H1 (cell line): ENCODE data around the gene RPS25. TPM values are rescaled to one million over a fixed set of nuclear protein-coding genes. Genes with fewer than 3 reads are reported as not detected.

Experiments used
- CTCF ChIA-PET: fragments of 300-600 bp; sonication (Branson Sonifier 250); formaldehyde crosslinking; loops from one replicate; lab custom pipeline; 2021; ENCODE audit not compliant: partially characterized antibody; lab: Charles Lee
- POLR2A ChIA-PET: fragments of 300-600 bp; sonication (Branson Sonifier 250); formaldehyde crosslinking; loops from one replicate; lab custom pipeline; 2021; ENCODE audit warnings: inconsistent platforms; ENCODE audit not compliant: partially characterized antibody; lab: Charles Lee
- DNase-seq, 2 experiments: peaks; one replicate each; pipeline versions ENCODE4 v3.0.0 to v3.0.0-alpha.2; 2010 to 2022; ENCODE audit warnings: low spot score in 2 of 2, low read depth in 1 of 2, mixed read lengths in 1 of 2
- FAIRE-seq: peaks from 2 replicates; lab custom pipeline; 2011; peaks lifted over from hg19 to GRCh38; lab: Jason Lieb, UNC
- H2AFZ ChIP-seq: 2 replicates; pipeline ENCODE4 v1.8.1; 2012; ENCODE audit warnings: low read length, inconsistent platforms
- H2AK5ac ChIP-seq: 2 replicates; pipeline ENCODE4 v1.6.1; 2013; ENCODE audit warnings: low read depth, low read length
- H2BK120ac ChIP-seq: replicated peaks from 2 replicates; pipeline ENCODE3; 2013; ENCODE audit warnings: low read depth, low read length, inconsistent platforms
- H2BK12ac ChIP-seq: 2 replicates; pipeline ENCODE4 v1.6.1; 2013; ENCODE audit warnings: low read depth, low read length
- H2BK15ac ChIP-seq: 2 replicates; pipeline ENCODE4 v1.6.1; 2013; ENCODE audit warnings: low read length
- H2BK20ac ChIP-seq: 2 replicates; pipeline ENCODE4 v1.6.1; 2013; ENCODE audit warnings: low read length
- H2BK5ac ChIP-seq: 2 replicates; pipeline ENCODE4 v1.6.1; 2013; ENCODE audit warnings: low read depth, low read length
- H3K14ac ChIP-seq: 2 replicates; pipeline ENCODE4 v1.6.1; 2013; ENCODE audit warnings: inconsistent platforms; ENCODE audit not compliant: insufficient read length
- H3K18ac ChIP-seq: 2 replicates; pipeline ENCODE4 v1.6.1; 2013; ENCODE audit warnings: low read length; ENCODE audit errors: extremely low read depth
- H3K23ac ChIP-seq: 2 replicates; pipeline ENCODE4 v1.6.1; 2013; ENCODE audit warnings: inconsistent platforms; ENCODE audit not compliant: insufficient read length
- H3K23me2 ChIP-seq: 2 replicates; pipeline ENCODE4 v1.6.1; 2013; ENCODE audit warnings: low read depth, low read length
- H3K27ac ChIP-seq: 2 replicates; pipeline ENCODE4 v1.6.1; 2011; ENCODE audit warnings: low read depth, low read length, inconsistent platforms
- H3K27me3 ChIP-seq, 4 experiments: replicated peaks in 1 of 4; 1 replicate in 1 of 4; 2 replicates in 3 of 4; pipeline versions ENCODE4 v1.6.1 to v1.8.1; 2011 to 2013; ENCODE audit warnings: low read length in 3 of 4, mild to moderate bottlenecking in 3 of 4, inconsistent platforms in 2 of 4, mixed read lengths in 2 of 4, moderate library complexity in 1 of 4; ENCODE audit not compliant: control insufficient read depth in 3 of 4, insufficient read depth in 3 of 4; ENCODE audit errors: extremely low read depth in 1 of 4
- H3K36me3 ChIP-seq, 4 experiments: 2 replicates each; pipeline versions ENCODE4 v1.6.1 to v1.8.1; 2011 to 2013; ENCODE audit warnings: mild to moderate bottlenecking in 4 of 4, low read length in 3 of 4, moderate library complexity in 2 of 4, control low read depth in 1 of 4, inconsistent platforms in 1 of 4; ENCODE audit not compliant: insufficient read depth in 4 of 4, control insufficient read depth in 2 of 4
- H3K4ac ChIP-seq: replicated peaks from 2 replicates; pipeline ENCODE3; 2013; ENCODE audit warnings: low read length, low read depth, mixed read lengths, inconsistent platforms; ENCODE audit not compliant: insufficient read length
- H3K4me1 ChIP-seq, 4 experiments: replicated peaks in 1 of 4; 1 replicate in 1 of 4; 2 replicates in 3 of 4; pipeline versions ENCODE4 v1.6.1 to v1.8.1; 2011 to 2013; ENCODE audit warnings: low read length in 3 of 4, inconsistent platforms in 2 of 4, mixed read lengths in 1 of 4; ENCODE audit not compliant: insufficient read depth in 4 of 4, control insufficient read depth in 3 of 4
- H3K4me2 ChIP-seq, 2 experiments: 2 replicates each; pipeline versions ENCODE4 v1.6.1 to v1.8.1; 2011 to 2013; ENCODE audit warnings: low read depth in 2 of 2, low read length in 2 of 2, control low read depth in 1 of 2, inconsistent platforms in 1 of 2, mild to moderate bottlenecking in 1 of 2; ENCODE audit not compliant: insufficient read depth in 1 of 2
- H3K4me3 ChIP-seq, 4 experiments: fragments of 200-600, 300-600 bp in 1 of 4; sonication (generic), shearing (Covaris generic), sonication (Bioruptor Twin) in 1 of 4; 2 replicates each; pipeline versions ENCODE4 v1.5.1 to v1.8.1; 2011 to 2016; ENCODE audit warnings: low read length in 4 of 4, low read depth in 3 of 4, control low read depth in 2 of 4, inconsistent platforms in 2 of 4, mild to moderate bottlenecking in 2 of 4, mixed read lengths in 1 of 4, moderate library complexity in 1 of 4; ENCODE audit not compliant: insufficient read depth in 2 of 4; ENCODE audit errors: extremely low read depth in 1 of 4
- H3K56ac ChIP-seq: replicated peaks from 2 replicates; pipeline ENCODE3; 2013; ENCODE audit warnings: low read depth, mild to moderate bottlenecking, mixed read lengths, low read length, inconsistent platforms; ENCODE audit not compliant: insufficient read length
- H3K79me1 ChIP-seq: 2 replicates; pipeline ENCODE4 v1.6.1; 2013; ENCODE audit warnings: low read depth, low read length, control low read depth
- H3K79me2 ChIP-seq, 2 experiments: 2 replicates each; pipeline versions ENCODE4 v1.6.1 to v1.8.1; 2012 to 2013; ENCODE audit warnings: low read length in 2 of 2, mild to moderate bottlenecking in 2 of 2, inconsistent platforms in 1 of 2; ENCODE audit not compliant: insufficient read depth in 2 of 2, control insufficient read depth in 1 of 2
- H3K9ac ChIP-seq, 4 experiments: replicated peaks in 1 of 4; 1 replicate in 1 of 4; 2 replicates in 3 of 4; pipeline versions ENCODE4 v1.6.1 to v1.8.1; 2011 to 2013; ENCODE audit warnings: low read depth in 3 of 4, low read length in 3 of 4, control low read depth in 2 of 4, mild to moderate bottlenecking in 2 of 4, moderate library complexity in 2 of 4, inconsistent platforms in 1 of 4; ENCODE audit errors: extremely low read depth in 1 of 4
- H3K9me3 ChIP-seq, 2 experiments: 2 replicates each; pipeline versions ENCODE4 v1.6.1 to v1.8.1; 2012 to 2013; ENCODE audit warnings: mild to moderate bottlenecking in 2 of 2, moderate library complexity in 2 of 2, control low read depth in 1 of 2, inconsistent platforms in 1 of 2, low read depth in 1 of 2, low read length in 1 of 2, mixed read lengths in 1 of 2; ENCODE audit not compliant: insufficient read depth in 2 of 2
- H4K20me1 ChIP-seq, 2 experiments: replicated peaks in 1 of 2; 2 replicates each; pipeline versions ENCODE3 to v1.8.1; 2011 to 2013; ENCODE audit warnings: inconsistent platforms in 2 of 2, low read length in 2 of 2, mild to moderate bottlenecking in 1 of 2; ENCODE audit not compliant: insufficient read depth in 2 of 2, control insufficient read depth in 1 of 2
- H4K5ac ChIP-seq: 2 replicates; pipeline ENCODE4 v1.6.1; 2013; ENCODE audit warnings: low read length, low read depth, mixed read lengths, inconsistent platforms; ENCODE audit not compliant: insufficient read length
- H4K8ac ChIP-seq: 2 replicates; pipeline ENCODE4 v1.8.0; 2013; ENCODE audit warnings: mild to moderate bottlenecking, moderate library complexity, low read length, inconsistent platforms; ENCODE audit not compliant: insufficient read depth; ENCODE audit errors: extremely low read depth
- H4K91ac ChIP-seq: replicated peaks from 2 replicates; pipeline ENCODE3; 2013; ENCODE audit warnings: low read length, mixed read lengths, inconsistent platforms; ENCODE audit not compliant: insufficient read length
- POLR2AphosphoS5 ChIP-seq: IDR thresholded peaks from 2 replicates; pipeline ENCODE4 v1.6.1; 2011; ENCODE audit warnings: low read depth, low read length
- TBP ChIP-seq: IDR thresholded peaks from 2 replicates; pipeline ENCODE4 v1.6.1; 2011; ENCODE audit warnings: low read depth, low read length, improper control_type of control experiment
- WGBS, 2 experiments: shearing (Covaris generic) in 1 of 2; methylation state at CpG; one replicate each; pipeline versions ENCODE4 v1.1.6 to v1.1.7; 2013 to 2015; ENCODE audit warnings: low lambda C conversion rate in 2 of 2, mixed read lengths in 2 of 2, inconsistent platforms in 1 of 2, low coverage in 1 of 2, missing lambda C conversion rate in 1 of 2; ENCODE audit not compliant: insufficient replicate concordance in 2 of 2, insufficient coverage in 1 of 2, insufficient read length in 1 of 2; ENCODE audit errors: extremely low coverage in 1 of 2, missing lambda C conversion rate in 1 of 2; 5-methylcytosine and 5-hydroxymethylcytosine counted together
- polyA plus RNA-seq, 7 experiments: library from polyadenylated mRNA; depleted of rRNA in 3 of 7; stranded (reverse) in 5 of 7; unstranded in 2 of 7; fragments of >200 nt in 5 of 7; fragments of 200-250 nt in 2 of 7; gene quantifications; 1 replicate in 5 of 7; 2 replicates in 1 of 7; 4 replicates in 1 of 7; pipeline versions ENCODE4 v1.2.1 to v1.2.3, GENCODE V29; 2011 to 2013; ENCODE audit warnings: missing spikeins in 2 of 7, mixed read lengths in 2 of 7
- total RNA-seq: library from RNA; stranded (reverse); fragmentation: NEBNext Ultra II Directional; extraction: Animal tissue kit (Norgen Biotek cat#: 25700); gene quantifications from 2 replicates; pipeline ENCODE4 v1.2.1, GENCODE V29; 2021

RPS25 gene
- total and polyA plus RNA-seq, 2 of the 8 experiments (the other 6 are each of a cell fraction or from before 2014, with no cell fraction given), result 1,525 to 1,643 TPM

- ChIA-PET CTCF (interaction anchor here (0.6 to 2.0 kb wide), 6 partner anchors 14 to 99 kb away, joined by 3 to 5 read pairs (median 4); no protein-coding TSS in a partner anchor), POLR2A (interaction anchor here (0.6 to 18.5 kb wide), 10 partner anchors 8 to 377 kb away, joined by 3 to 264 read pairs (median 3); partner anchors contain the start of genes CENATAC and SLC37A4)
- no peak for DNase-seq
Observed at GRCh38 chr11:119012629-119013170, 5.4 kb downstream of the RPS25 start.

More at GRCh38 chr11:119012629-119013170, 5.4 kb downstream of the RPS25 start:
- no peak overlapping the region for H3K4me2 ChIP-seq
- no peak overlapping the region for H3K56ac ChIP-seq
- no peak overlapping the region for H2BK120ac ChIP-seq
- no peak overlapping the region for H2BK15ac ChIP-seq
- H3K9ac ChIP-seq, result no peak overlapping the region
- H3K14ac ChIP-seq, result no peak overlapping the region
- H2AK5ac ChIP-seq, result no peak overlapping the region
- no peak overlapping the region for H3K4ac ChIP-seq
- peaks cover 0 to 5% (median 2%) of the 10 kb centered on the region in 4 experiments; a peak in 2 of 7 replicates for H3K4me1 ChIP-seq
- no peak overlapping the region for H3K27ac ChIP-seq
- H3K79me2 ChIP-seq, result peaks cover 6 to 19% of the 10 kb centered on the region in 2 experiments; a peak in 3 of 4 replicates
- H3K79me1 ChIP-seq, result no peaks in the 10 kb centered on the region
- H3K18ac ChIP-seq, result no peak overlapping the region
- no peaks in the 10 kb centered on the region; the same call in 1 of the 2 replicates for H3K23me2 ChIP-seq
- no peak overlapping the region for H2BK5ac ChIP-seq
- TF ChIP-seq TBP, result no peak
- peak; percentile 50 for TF ChIP-seq POLR2AphosphoS5
- no peak overlapping the region for H2AFZ ChIP-seq
- H2BK12ac ChIP-seq, result no peak overlapping the region
- no peaks in the 10 kb centered on the region for H3K27me3 ChIP-seq
- FAIRE-seq, result no peak
- 98% methylated on average over 3 of the region's 3 CpGs; no CpG with 5 or more reads in 1 of the 2 experiments for WGBS, 2 experiments
- no peaks in the 10 kb centered on the region for H3K9me3 ChIP-seq
- peaks cover 29 to 76% (median 55%) of the 10 kb centered on the region in 4 experiments for H3K36me3 ChIP-seq
- no peak overlapping the region for H4K8ac ChIP-seq
- H4K5ac ChIP-seq, result no peak overlapping the region
- H2BK20ac ChIP-seq, result no peak overlapping the region
- no peak overlapping the region for H4K91ac ChIP-seq
- H3K4me3 ChIP-seq, result no peak overlapping the region
- peaks cover 3 to 4% of the 10 kb centered on the region in 2 experiments for H4K20me1 ChIP-seq
- no peak overlapping the region for H3K23ac ChIP-seq
